K562 (cell line): ENCODE measurements around the gene GAB4. TPM values are rescaled to one million over a fixed set of nuclear protein-coding genes. Genes with fewer than 3 reads are reported as not detected.

Experiments
- ATAC-seq: fragments of 200-7000 bp; cut with Tn5 transposase; 3 replicates; pipeline ENCODE4 v1.9.1; 2020; ENCODE audit warnings: moderate library complexity
- BruUV-seq: library from RNA; stranded (reverse); fragments of 400-500 nt; replicated peaks from 2 replicates; lab custom pipeline; 2021; lab: Mats Ljungman, UMichigan
- CTCF ChIA-PET: fragments of 300-600 bp; formaldehyde crosslinking; extraction: SDS; loops from one replicate; lab custom pipeline; 2021; ENCODE audit warnings: low intra/inter-chr PET ratio; lab: Yijun Ruan, JAX
- POLR2A ChIA-PET: fragments of 300-600, 350-650 bp; sonication (Branson Sonifier 250); formaldehyde crosslinking; extraction: SDS; loops from one replicate; lab custom pipeline; 2021; ENCODE audit warnings: antibody characterized with exemption, inconsistent platforms; lab: Yijun Ruan, JAX
- DNase-seq, 4 experiments: peaks; one replicate each; pipeline versions ENCODE4 v3.0.0 to v3.0.0-alpha.2; 2011 to 2018; ENCODE audit warnings: low spot score in 3 of 4, mixed read lengths in 3 of 4; ENCODE audit errors: extremely low read depth in 1 of 4
- FAIRE-seq: peaks from 2 replicates; lab custom pipeline; 2011; peaks lifted over from hg19 to GRCh38; lab: Jason Lieb, UNC
- H2AFZ ChIP-seq: 2 replicates; pipeline ENCODE4 v1.6.0; 2011; ENCODE audit warnings: low read depth, low read length, control low read depth, inconsistent platforms
- H3K27ac ChIP-seq: fragments of 200-600 bp; 3 replicates; pipeline ENCODE4 v1.8.0; 2011; ENCODE audit warnings: low read depth, mild to moderate bottlenecking, control low read depth, inconsistent platforms, low read length, moderate library complexity, mixed read lengths; ENCODE audit errors: extremely low read depth
- H3K27me3 ChIP-seq, 2 experiments: fragments of 300-600 bp in 1 of 2; 2 replicates in 1 of 2; 3 replicates in 1 of 2; pipeline versions ENCODE4 v1.6.0 to v1.8.0; 2011; ENCODE audit warnings: inconsistent platforms in 2 of 2, low read length in 2 of 2, mild to moderate bottlenecking in 1 of 2, mixed read lengths in 1 of 2, moderate library complexity in 1 of 2; ENCODE audit not compliant: control insufficient read depth in 2 of 2, insufficient read depth in 2 of 2
- H3K36me3 ChIP-seq: fragments of 300-600 bp; 3 replicates; pipeline ENCODE4 v1.8.0; 2011; ENCODE audit warnings: mild to moderate bottlenecking, low read length, inconsistent platforms; ENCODE audit not compliant: control insufficient read depth, insufficient read depth
- H3K4me1 ChIP-seq, 2 experiments: fragments of 200-600 bp in 1 of 2; replicated peaks in 1 of 2; 2 replicates in 1 of 2; 3 replicates in 1 of 2; pipeline versions ENCODE4 v1.5.1 to v1.8.0; 2011; ENCODE audit warnings: inconsistent platforms in 2 of 2, low read length in 2 of 2, mild to moderate bottlenecking in 1 of 2, mixed read lengths in 1 of 2, moderate library complexity in 1 of 2; ENCODE audit not compliant: control insufficient read depth in 2 of 2, insufficient read depth in 2 of 2
- H3K4me2 ChIP-seq: 2 replicates; pipeline ENCODE4 v1.6.1; 2011; ENCODE audit warnings: low read length, control low read depth, inconsistent platforms, mixed read lengths; ENCODE audit not compliant: insufficient read depth
- H3K4me3 ChIP-seq: fragments of 200-600 bp; sonication (generic), shearing (Covaris generic); 2 replicates; pipeline ENCODE4 v1.5.1; 2016; ENCODE audit warnings: control low read depth, inconsistent platforms
- H3K79me2 ChIP-seq: fragments of 200-600 bp; 3 replicates; pipeline ENCODE4 v1.8.0; 2011; ENCODE audit warnings: low read length, inconsistent platforms; ENCODE audit not compliant: control insufficient read depth, insufficient read depth
- H3K9ac ChIP-seq, 2 experiments: 2 replicates each; pipeline versions ENCODE4 v1.6.0 to v1.6.1; 2011; ENCODE audit warnings: low read depth in 2 of 2, low read length in 2 of 2, control low read depth in 1 of 2, inconsistent platforms in 1 of 2, mild to moderate bottlenecking in 1 of 2, mixed read lengths in 1 of 2; ENCODE audit not compliant: insufficient read depth in 1 of 2
- H3K9me1 ChIP-seq: one replicate; pipeline ENCODE4 v1.6.0; 2011; ENCODE audit warnings: inconsistent platforms, mild to moderate bottlenecking, low read length, moderate library complexity; ENCODE audit not compliant: control insufficient read depth, insufficient read depth
- H3K9me3 ChIP-seq: replicated peaks from 2 replicates; pipeline ENCODE4 v1.5.1; 2011; ENCODE audit warnings: low read depth, low read length, inconsistent platforms; ENCODE audit not compliant: control insufficient read depth, insufficient read depth
- H4K20me1 ChIP-seq: replicated peaks from 2 replicates; pipeline ENCODE4 v1.6.1; 2011; ENCODE audit warnings: low read length, inconsistent platforms, mixed read lengths; ENCODE audit not compliant: control insufficient read depth, insufficient read depth
- ARID4B ChIP-seq: sonication (generic); formaldehyde crosslinking; IDR thresholded peaks from 2 replicates; pipeline ENCODE4 v1.8.0; 2022; ENCODE audit warnings: mild to moderate bottlenecking, missing genetic modification reagents
- EHMT2 ChIP-seq: fragments of 450-650 bp; IDR thresholded peaks from 2 replicates; pipeline ENCODE4 v1.6.1; 2018; ENCODE audit warnings: antibody characterized with exemption
- MEF2D ChIP-seq: conservative IDR thresholded peaks from 2 replicates; pipeline ENCODE4 v1.6.1; 2016; ENCODE audit warnings: low read depth, missing genetic modification characterization, missing compliant biosample characterization
- NKRF ChIP-seq: fragments of 450-650 bp; IDR thresholded peaks from 2 replicates; pipeline ENCODE4 v1.6.1; 2016; ENCODE audit warnings: borderline replicate concordance
- POLR2AphosphoS2 ChIP-seq: IDR thresholded peaks from 2 replicates; pipeline ENCODE4 v1.6.1; 2012; ENCODE audit warnings: low read length, improper control_type of control experiment
- POLR2B ChIP-seq: fragments of 450-650 bp; IDR thresholded peaks from 2 replicates; pipeline ENCODE4 v1.6.1; 2018; ENCODE audit warnings: low read depth; ENCODE audit not compliant: partially characterized antibody
- SPI1 ChIP-seq: IDR thresholded peaks from 2 replicates; pipeline ENCODE4 v1.6.1; 2011; ENCODE audit warnings: low read depth, low read length, control low read depth, borderline replicate concordance
- VEZF1 ChIP-seq: fragments of 200-800 bp; sonication (Bioruptor generic); IDR thresholded peaks from 2 replicates; pipeline ENCODE4 v1.6.1; 2017; ENCODE audit warnings: missing genetic modification characterization, missing compliant biosample characterization
- ZBTB2 ChIP-seq: fragments of 450-650 bp; IDR thresholded peaks from 2 replicates; pipeline ENCODE4 v1.6.1; 2016; ENCODE audit warnings: antibody characterized with exemption
- ZFP30 ChIP-seq: fragments of 250-450 bp; sonication (Bioruptor Pico); IDR thresholded peaks from 2 replicates; pipeline ENCODE4 v1.8.0; 2022; ENCODE audit warnings: moderate library complexity, mild to moderate bottlenecking, inconsistent platforms, borderline replicate concordance
- ZNF277 ChIP-seq: fragments of 250-450 bp; sonication (Bioruptor Pico); IDR thresholded peaks from 2 replicates; pipeline ENCODE4 v1.8.0; 2022; ENCODE audit warnings: inconsistent platforms, mild to moderate bottlenecking, moderate library complexity, borderline replicate concordance
- ZNF75A ChIP-seq: fragments of 450-650 bp; formaldehyde crosslinking; IDR thresholded peaks from 2 replicates; pipeline ENCODE4 v1.4.0; 2020; ENCODE audit warnings: mild to moderate bottlenecking
- WGBS: fragments of 100-300 bp; shearing (Covaris generic); methylation state at CpG from one replicate; pipeline ENCODE4 v1.1.6; 2016; ENCODE audit warnings: low coverage, mixed read lengths; ENCODE audit not compliant: insufficient coverage; ENCODE audit errors: missing lambda C conversion rate; 5-methylcytosine and 5-hydroxymethylcytosine counted together
- in situ Hi-C: fragments of 300-500 bp; cut with MboI; formaldehyde crosslinking; loops from 4 replicates; pipeline ENCODE4 v1.15.0; 2018; ENCODE audit warnings: inconsistent platforms, mixed read lengths
- intact Hi-C: fragments of 100-400 bp; cut with micrococcal nuclease; formaldehyde crosslinking; loops from 2 replicates; pipeline ENCODE4 v1.14.2; 2022
- polyA plus RNA-seq, 8 experiments: library from polyadenylated mRNA; depleted of rRNA in 4 of 8; stranded (reverse) in 5 of 8; unstranded in 3 of 8; fragments of >200 nt; fragmentation: Nextera tagmentation in 2 of 8; fragmentation: Illumina TruSeq in 1 of 8; extraction: Ambion mirVana in 2 of 8; extraction: Trizol in 1 of 8; gene quantifications; 2 replicates each; pipeline versions ENCODE4 v1.2.1 to v1.2.3, GENCODE V29; 2011 to 2014; ENCODE audit warnings: inconsistent platforms in 1 of 8, missing spikeins in 1 of 8
- total RNA-seq, 7 experiments: library from RNA; depleted of rRNA in 6 of 7; stranded (reverse); fragments of >200 nt in 6 of 7; fragmentation: Illumina TruSeq in 2 of 7; extraction: Trizol in 2 of 7; gene quantifications; 2 replicates each; pipeline versions ENCODE4 v1.2.1 to v1.2.3, GENCODE V29; 2011 to 2021; ENCODE audit warnings: low replicate concordance in 1 of 7

The GAB4 gene
- total and polyA plus RNA-seq, 9 of the 15 experiments (the other 6 are each of a cell fraction or from before 2014, with no cell fraction given), result 0.04 to 0.11 (median 0.04) TPM; not detected in 6

- H3K27ac ChIP-seq, result no peak overlapping the region
- ATAC-seq, result no peak
- no peak overlapping the region for H3K4me3 ChIP-seq
- POLR2A ChIA-PET, result no interaction called here
- peaks cover 6 to 30% of the 10 kb centered on the region in 2 experiments; a peak in 3 of 5 replicates for H3K27me3 ChIP-seq
- peaks cover 0 to 2% of the 10 kb centered on the region in 2 experiments; a peak in 1 of 5 replicates for H3K4me1 ChIP-seq
- H3K4me2 ChIP-seq, result no peak overlapping the region
- no TSS peak for BruUV-seq
- no peak for FAIRE-seq
- no peak overlapping the region for H3K9ac ChIP-seq
- no peaks in the 10 kb centered on the region for H3K9me1 ChIP-seq
- H2AFZ ChIP-seq, result no peak overlapping the region
- H4K20me1 ChIP-seq, result no peaks in the 10 kb centered on the region; the same call in 1 of the 2 replicates
- 0% methylated on average over 2 of the region's 2 CpGs for WGBS
- H3K9me3 ChIP-seq, result no peaks in the 10 kb centered on the region
- peak in 3 of 4 experiments; percentile 4 to 7 (median 6) for DNase-seq
- intact Hi-C loops (no loop called here), in situ Hi-C loops (no loop called here)
- CTCF ChIA-PET, result no interaction called here
- no peaks in the 10 kb centered on the region for H3K36me3 ChIP-seq
- no peaks in the 10 kb centered on the region for H3K79me2 ChIP-seq
- no peak for TF ChIP-seq NKRF
- TF ChIP-seq POLR2AphosphoS2, result no peak
- TF ChIP-seq ZNF75A (CRISPR knock-in tag), result no peak
- TF ChIP-seq MEF2D, result no peak
- no peak for TF ChIP-seq ZNF277 (CRISPR knock-in tag)
- TF ChIP-seq ARID4B, result no peak
- no peak for TF ChIP-seq SPI1
- no peak for TF ChIP-seq ZBTB2
- TF ChIP-seq VEZF1 (CRISPR knock-in tag), result no peak
- TF ChIP-seq POLR2B, result no peak
- no peak for TF ChIP-seq ZFP30 (CRISPR knock-in tag)
- TF ChIP-seq EHMT2, result no peak
Observed at GRCh38 chr22:16958475-16958874, 49.5 kb downstream of the GAB4 start.
